H1 (cell line): Measurements from ENCODE around the gene ST6GALNAC5. TPM values are rescaled to one million over a fixed set of nuclear protein-coding genes. Genes with fewer than 3 reads are reported as not detected.

ENCODE experiments used
- HDAC2 ChIP-seq, 2 experiments: fragments of 300-600 bp in 1 of 2; sonication (generic) in 1 of 2; IDR thresholded peaks; 2 replicates each; pipeline ENCODE4 v1.6.1; 2011 to 2012; ENCODE audit warnings: low read depth in 2 of 2, low read length in 2 of 2, mild to moderate bottlenecking in 2 of 2, moderate library complexity in 2 of 2, borderline replicate concordance in 1 of 2, inconsistent platforms in 1 of 2
- HDAC6 ChIP-seq: IDR thresholded peaks from one replicate; pipeline ENCODE4 v1.7.1; 2012; ENCODE audit warnings: low read depth, mild to moderate bottlenecking, inconsistent platforms, low read length, moderate library complexity
- polyA plus RNA-seq, 7 experiments: library from polyadenylated mRNA; depleted of rRNA in 3 of 7; stranded (reverse) in 5 of 7; unstranded in 2 of 7; fragments of >200 nt in 5 of 7; fragments of 200-250 nt in 2 of 7; gene quantifications; 1 replicate in 5 of 7; 2 replicates in 1 of 7; 4 replicates in 1 of 7; pipeline versions ENCODE4 v1.2.1 to v1.2.3, GENCODE V29; 2011 to 2013; ENCODE audit warnings: missing spikeins in 2 of 7, mixed read lengths in 2 of 7
- total RNA-seq: library from RNA; stranded (reverse); fragmentation: NEBNext Ultra II Directional; extraction: Animal tissue kit (Norgen Biotek cat#: 25700); gene quantifications from 2 replicates; pipeline ENCODE4 v1.2.1, GENCODE V29; 2021
- TF ChIP-seq, protein P1 (sequence below): fragments of 300-600 bp; sonication (generic); IDR thresholded peaks from 2 replicates; pipeline ENCODE4 v1.7.1; 2012; ENCODE audit warnings: low read length, moderate library complexity, mild to moderate bottlenecking, inconsistent platforms; ENCODE audit not compliant: insufficient replicate concordance

ST6GALNAC5 gene
- total and polyA plus RNA-seq, 2 of the 8 experiments (the other 6 are each of a cell fraction or from before 2014, with no cell fraction given): 6.2 to 7.3 TPM

DNA sequence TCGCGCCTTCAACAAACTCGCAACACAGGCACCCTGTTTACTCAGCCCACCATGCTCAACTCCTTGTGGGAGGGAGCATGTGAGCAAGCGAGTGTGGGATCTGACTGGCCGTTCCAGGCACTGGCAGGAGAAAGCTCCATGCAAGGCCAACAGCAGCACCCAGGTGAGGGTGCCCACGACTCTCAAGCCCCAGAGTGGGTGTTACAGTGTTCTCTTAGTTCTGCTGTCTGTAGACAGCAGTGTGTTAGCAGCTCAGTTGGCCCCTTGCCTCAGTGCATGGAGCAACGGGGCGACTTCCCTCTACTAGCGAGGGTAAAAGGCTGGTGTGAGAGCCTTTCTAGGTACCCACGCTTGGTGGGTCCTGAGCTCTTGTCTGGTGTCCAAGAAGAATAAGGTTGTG is 237.4 kb downstream of the ST6GALNAC5 start (continued):
- no peak for TF ChIP-seq HDAC2 (IDR thresholded peaks at IDR 0.05; ENCODE audit: borderline replicate concordance in 1 of 2, low read depth in 2 of 2, low read length in 2 of 2)
- TF ChIP-seq, protein P1, sequence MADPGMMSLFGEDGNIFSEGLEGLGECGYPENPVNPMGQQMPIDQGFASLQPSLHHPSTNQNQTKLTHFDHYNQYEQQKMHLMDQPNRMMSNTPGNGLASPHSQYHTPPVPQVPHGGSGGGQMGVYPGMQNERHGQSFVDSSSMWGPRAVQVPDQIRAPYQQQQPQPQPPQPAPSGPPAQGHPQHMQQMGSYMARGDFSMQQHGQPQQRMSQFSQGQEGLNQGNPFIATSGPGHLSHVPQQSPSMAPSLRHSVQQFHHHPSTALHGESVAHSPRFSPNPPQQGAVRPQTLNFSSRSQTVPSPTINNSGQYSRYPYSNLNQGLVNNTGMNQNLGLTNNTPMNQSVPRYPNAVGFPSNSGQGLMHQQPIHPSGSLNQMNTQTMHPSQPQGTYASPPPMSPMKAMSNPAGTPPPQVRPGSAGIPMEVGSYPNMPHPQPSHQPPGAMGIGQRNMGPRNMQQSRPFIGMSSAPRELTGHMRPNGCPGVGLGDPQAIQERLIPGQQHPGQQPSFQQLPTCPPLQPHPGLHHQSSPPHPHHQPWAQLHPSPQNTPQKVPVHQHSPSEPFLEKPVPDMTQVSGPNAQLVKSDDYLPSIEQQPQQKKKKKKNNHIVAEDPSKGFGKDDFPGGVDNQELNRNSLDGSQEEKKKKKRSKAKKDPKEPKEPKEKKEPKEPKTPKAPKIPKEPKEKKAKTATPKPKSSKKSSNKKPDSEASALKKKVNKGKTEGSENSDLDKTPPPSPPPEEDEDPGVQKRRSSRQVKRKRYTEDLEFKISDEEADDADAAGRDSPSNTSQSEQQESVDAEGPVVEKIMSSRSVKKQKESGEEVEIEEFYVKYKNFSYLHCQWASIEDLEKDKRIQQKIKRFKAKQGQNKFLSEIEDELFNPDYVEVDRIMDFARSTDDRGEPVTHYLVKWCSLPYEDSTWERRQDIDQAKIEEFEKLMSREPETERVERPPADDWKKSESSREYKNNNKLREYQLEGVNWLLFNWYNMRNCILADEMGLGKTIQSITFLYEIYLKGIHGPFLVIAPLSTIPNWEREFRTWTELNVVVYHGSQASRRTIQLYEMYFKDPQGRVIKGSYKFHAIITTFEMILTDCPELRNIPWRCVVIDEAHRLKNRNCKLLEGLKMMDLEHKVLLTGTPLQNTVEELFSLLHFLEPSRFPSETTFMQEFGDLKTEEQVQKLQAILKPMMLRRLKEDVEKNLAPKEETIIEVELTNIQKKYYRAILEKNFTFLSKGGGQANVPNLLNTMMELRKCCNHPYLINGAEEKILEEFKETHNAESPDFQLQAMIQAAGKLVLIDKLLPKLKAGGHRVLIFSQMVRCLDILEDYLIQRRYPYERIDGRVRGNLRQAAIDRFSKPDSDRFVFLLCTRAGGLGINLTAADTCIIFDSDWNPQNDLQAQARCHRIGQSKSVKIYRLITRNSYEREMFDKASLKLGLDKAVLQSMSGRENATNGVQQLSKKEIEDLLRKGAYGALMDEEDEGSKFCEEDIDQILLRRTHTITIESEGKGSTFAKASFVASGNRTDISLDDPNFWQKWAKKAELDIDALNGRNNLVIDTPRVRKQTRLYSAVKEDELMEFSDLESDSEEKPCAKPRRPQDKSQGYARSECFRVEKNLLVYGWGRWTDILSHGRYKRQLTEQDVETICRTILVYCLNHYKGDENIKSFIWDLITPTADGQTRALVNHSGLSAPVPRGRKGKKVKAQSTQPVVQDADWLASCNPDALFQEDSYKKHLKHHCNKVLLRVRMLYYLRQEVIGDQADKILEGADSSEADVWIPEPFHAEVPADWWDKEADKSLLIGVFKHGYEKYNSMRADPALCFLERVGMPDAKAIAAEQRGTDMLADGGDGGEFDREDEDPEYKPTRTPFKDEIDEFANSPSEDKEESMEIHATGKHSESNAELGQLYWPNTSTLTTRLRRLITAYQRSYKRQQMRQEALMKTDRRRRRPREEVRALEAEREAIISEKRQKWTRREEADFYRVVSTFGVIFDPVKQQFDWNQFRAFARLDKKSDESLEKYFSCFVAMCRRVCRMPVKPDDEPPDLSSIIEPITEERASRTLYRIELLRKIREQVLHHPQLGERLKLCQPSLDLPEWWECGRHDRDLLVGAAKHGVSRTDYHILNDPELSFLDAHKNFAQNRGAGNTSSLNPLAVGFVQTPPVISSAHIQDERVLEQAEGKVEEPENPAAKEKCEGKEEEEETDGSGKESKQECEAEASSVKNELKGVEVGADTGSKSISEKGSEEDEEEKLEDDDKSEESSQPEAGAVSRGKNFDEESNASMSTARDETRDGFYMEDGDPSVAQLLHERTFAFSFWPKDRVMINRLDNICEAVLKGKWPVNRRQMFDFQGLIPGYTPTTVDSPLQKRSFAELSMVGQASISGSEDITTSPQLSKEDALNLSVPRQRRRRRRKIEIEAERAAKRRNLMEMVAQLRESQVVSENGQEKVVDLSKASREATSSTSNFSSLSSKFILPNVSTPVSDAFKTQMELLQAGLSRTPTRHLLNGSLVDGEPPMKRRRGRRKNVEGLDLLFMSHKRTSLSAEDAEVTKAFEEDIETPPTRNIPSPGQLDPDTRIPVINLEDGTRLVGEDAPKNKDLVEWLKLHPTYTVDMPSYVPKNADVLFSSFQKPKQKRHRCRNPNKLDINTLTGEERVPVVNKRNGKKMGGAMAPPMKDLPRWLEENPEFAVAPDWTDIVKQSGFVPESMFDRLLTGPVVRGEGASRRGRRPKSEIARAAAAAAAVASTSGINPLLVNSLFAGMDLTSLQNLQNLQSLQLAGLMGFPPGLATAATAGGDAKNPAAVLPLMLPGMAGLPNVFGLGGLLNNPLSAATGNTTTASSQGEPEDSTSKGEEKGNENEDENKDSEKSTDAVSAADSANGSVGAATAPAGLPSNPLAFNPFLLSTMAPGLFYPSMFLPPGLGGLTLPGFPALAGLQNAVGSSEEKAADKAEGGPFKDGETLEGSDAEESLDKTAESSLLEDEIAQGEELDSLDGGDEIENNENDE: no peak
- TF ChIP-seq HDAC6: no peak
